HepG2 (cell line): Measurements from ENCODE around the gene C2. TPM values are rescaled to one million over a fixed set of nuclear protein-coding genes. Genes with fewer than 3 reads are reported as not detected.

ENCODE experiments used
- ATAC-seq: fragments of 200-7000 bp; cut with Tn5 transposase; 3 replicates; pipeline ENCODE4 v1.9.1; 2020; ENCODE audit warnings: mild to moderate bottlenecking, moderate library complexity
- BruUV-seq: library from RNA; stranded (reverse); fragments of 400-500 nt; replicated peaks from 2 replicates; lab custom pipeline; 2021; lab: Mats Ljungman, UMichigan
- CTCF ChIA-PET: fragments of 300-600 bp; formaldehyde crosslinking; extraction: SDS; loops from one replicate; lab custom pipeline; 2021; ENCODE audit warnings: low total read pairs, inconsistent platforms, low intra/inter-chr PET ratio; lab: Yijun Ruan, JAX
- POLR2A ChIA-PET: fragments of 350-600 bp; sonication (Branson Sonifier 250); formaldehyde crosslinking; loops from one replicate; lab custom pipeline; 2020; ENCODE audit warnings: antibody characterized with exemption, inconsistent platforms; lab: Yijun Ruan, JAX
- DNase-seq: peaks from one replicate; pipeline ENCODE4 v3.0.0-alpha.2; 2015; ENCODE audit warnings: low spot score
- FAIRE-seq: peaks from 3 replicates; lab custom pipeline; 2011; peaks lifted over from hg19 to GRCh38; lab: Jason Lieb, UNC
- H2AFZ ChIP-seq: one replicate; pipeline ENCODE4 v1.6.1; 2011; ENCODE audit warnings: low read length, inconsistent platforms
- H3K27ac ChIP-seq: fragments of 300-600 bp; 3 replicates; pipeline ENCODE4 v1.8.0; 2011; ENCODE audit warnings: mixed run types, mild to moderate bottlenecking, mixed read lengths, low read length, inconsistent platforms; ENCODE audit not compliant: insufficient read depth; ENCODE audit errors: extremely low read length
- H3K27me3 ChIP-seq, 2 experiments: fragments of 200-600 bp in 1 of 2; 2 replicates in 1 of 2; 3 replicates in 1 of 2; pipeline versions ENCODE4 v1.6.0 to v1.8.0; 2011; ENCODE audit warnings: low read length in 2 of 2, mild to moderate bottlenecking in 2 of 2, moderate library complexity in 2 of 2, inconsistent platforms in 1 of 2; ENCODE audit not compliant: insufficient read depth in 2 of 2, control insufficient read depth in 1 of 2
- H3K36me3 ChIP-seq, 2 experiments: fragments of 200-600 bp in 1 of 2; replicated peaks in 1 of 2; 2 replicates in 1 of 2; 3 replicates in 1 of 2; pipeline versions ENCODE4 v1.5.1 to v1.8.0; 2011; ENCODE audit warnings: low read length in 2 of 2, inconsistent platforms in 1 of 2; ENCODE audit not compliant: insufficient read depth in 2 of 2, control insufficient read depth in 1 of 2
- H3K4me1 ChIP-seq: 2 replicates; pipeline ENCODE4 v1.5.1; 2012; ENCODE audit warnings: low read length, inconsistent platforms; ENCODE audit not compliant: insufficient read depth
- H3K4me2 ChIP-seq: 2 replicates; pipeline ENCODE4 v1.6.0; 2011; ENCODE audit warnings: low read depth, low read length, inconsistent platforms
- H3K4me3 ChIP-seq, 3 experiments: fragments of 200-600 bp in 1 of 3; sonication (generic), shearing (Covaris generic) in 1 of 3; replicated peaks in 1 of 3; 2 replicates each; pipeline ENCODE4 v1.5.1; 2011 to 2016; ENCODE audit warnings: low read length in 3 of 3, inconsistent platforms in 2 of 3, low read depth in 2 of 3, mild to moderate bottlenecking in 2 of 3, control low read depth in 1 of 3, mixed read lengths in 1 of 3; ENCODE audit not compliant: insufficient read depth in 1 of 3
- H3K79me2 ChIP-seq: one replicate; pipeline ENCODE4 v1.6.1; 2011; ENCODE audit warnings: low read length, inconsistent platforms; ENCODE audit not compliant: insufficient read depth
- H3K9ac ChIP-seq: 2 replicates; pipeline ENCODE4 v1.6.0; 2011; ENCODE audit warnings: mild to moderate bottlenecking, low read depth, low read length, inconsistent platforms; ENCODE audit not compliant: insufficient read depth
- H3K9me3 ChIP-seq: 2 replicates; pipeline ENCODE4 v1.5.1; 2012; ENCODE audit warnings: mild to moderate bottlenecking, low read length
- H4K20me1 ChIP-seq: 2 replicates; pipeline ENCODE4 v1.6.0; 2011; ENCODE audit warnings: inconsistent platforms, mild to moderate bottlenecking, low read length, moderate library complexity; ENCODE audit not compliant: insufficient read depth
- CBX2 ChIP-seq, 2 experiments: fragments of 200-600 bp in 1 of 2; sonication (generic); formaldehyde crosslinking in 1 of 2; IDR thresholded peaks; 2 replicates each; pipeline versions ENCODE4 v1.7.0 to v1.8.1; 2018 to 2022; ENCODE audit warnings: low read depth in 2 of 2, low read length in 1 of 2, mild to moderate bottlenecking in 1 of 2, missing genetic modification reagents in 1 of 2
- MTA1 ChIP-seq: sonication (generic); formaldehyde crosslinking; IDR thresholded peaks from 2 replicates; pipeline ENCODE4 v1.4.0; 2020; ENCODE audit warnings: missing genetic modification reagents, mild to moderate bottlenecking, borderline replicate concordance
- RFXANK ChIP-seq: IDR thresholded peaks from 2 replicates; pipeline ENCODE4 v1.6.1; 2016
- RNF2 ChIP-seq: fragments of 450-650 bp; conservative IDR thresholded peaks from 2 replicates; pipeline ENCODE4 v1.6.1; 2016; ENCODE audit warnings: low read depth
- ZFY ChIP-seq: sonication (generic); formaldehyde crosslinking; IDR thresholded peaks from 2 replicates; pipeline ENCODE4 v1.4.0; 2020; ENCODE audit warnings: missing genetic modification reagents
- ZKSCAN5 ChIP-seq: sonication (generic); formaldehyde crosslinking; IDR thresholded peaks from 2 replicates; pipeline ENCODE4 v1.5.1; 2020; ENCODE audit warnings: mild to moderate bottlenecking, missing genetic modification reagents
- ZNF230 ChIP-seq: sonication (generic); formaldehyde crosslinking; IDR thresholded peaks from 2 replicates; pipeline ENCODE4 v1.4.0; 2020; ENCODE audit warnings: mild to moderate bottlenecking, missing genetic modification reagents
- ZNF292 ChIP-seq: sonication (generic); formaldehyde crosslinking; IDR thresholded peaks from 2 replicates; pipeline ENCODE4 v1.8.1; 2022; ENCODE audit warnings: mild to moderate bottlenecking, low read depth, missing genetic modification reagents, borderline replicate concordance
- ZNF772 ChIP-seq: sonication (generic); formaldehyde crosslinking; IDR thresholded peaks from 2 replicates; pipeline ENCODE4 v1.5.0; 2020; ENCODE audit warnings: mild to moderate bottlenecking, missing genetic modification reagents
- WGBS: methylation state at CpG from one replicate; pipeline ENCODE4 v1.1.6; 2017; ENCODE audit warnings: low lambda C conversion rate; 5-methylcytosine and 5-hydroxymethylcytosine counted together
- in situ Hi-C: cut with HindIII; loops from 2 replicates; pipeline ENCODE4 v1.10.0; 2017; ENCODE audit warnings: low pct_unique_long_range_greater_than_20kb; ENCODE audit not compliant: extremely low pct_ligation_motif_present
- intact Hi-C: fragments of 100-400 bp; cut with micrococcal nuclease; formaldehyde crosslinking; loops from one replicate; pipeline ENCODE4 v1.10.0; 2022; ENCODE audit not compliant: unreplicated experiment
- polyA plus RNA-seq, 8 experiments: library from polyadenylated mRNA; depleted of rRNA in 3 of 8; stranded (reverse) in 7 of 8; unstranded in 1 of 8; fragments of >200 nt; fragmentation: Illumina TruSeq in 4 of 8; extraction: Trizol in 4 of 8; gene quantifications; 2 replicates each; pipeline versions ENCODE4 v1.2.1 to v1.2.3, GENCODE V29; 2011 to 2016; ENCODE audit warnings: low read depth in 4 of 8, missing spikeins in 1 of 8, mixed read lengths in 1 of 8; ENCODE audit not compliant: insufficient read depth in 1 of 8
- total RNA-seq, 5 experiments: library from RNA; depleted of rRNA; stranded (reverse); fragments of >200 nt; fragmentation: Illumina TruSeq; extraction: Trizol; gene quantifications; 2 replicates each; pipeline ENCODE4 v1.2.3, GENCODE V29; 2016; ENCODE audit warnings: low read depth in 1 of 5
- TF ChIP-seq, protein P1 (sequence below): sonication (generic); formaldehyde crosslinking; conservative IDR thresholded peaks from 2 replicates; pipeline ENCODE4 v1.4.0; 2020; ENCODE audit warnings: mild to moderate bottlenecking, missing genetic modification reagents, moderate library complexity
- TF ChIP-seq, protein P2 (sequence below): sonication (generic); formaldehyde crosslinking; conservative IDR thresholded peaks from 2 replicates; pipeline ENCODE4 v1.8.1; 2023; ENCODE audit warnings: missing genetic modification reagents
- TF ChIP-seq, protein P3 (sequence below): IDR thresholded peaks from 2 replicates; pipeline ENCODE4 v1.6.1; 2016
- TF ChIP-seq, protein P4 (sequence below): sonication (generic); formaldehyde crosslinking; IDR thresholded peaks from 2 replicates; pipeline ENCODE4 v1.4.0; 2020; ENCODE audit warnings: missing genetic modification reagents

Gene C2
- total and polyA plus RNA-seq, 2 of the 13 experiments (the other 11 are each of a cell fraction or from before 2014, with no cell fraction given), result 165 to 307 TPM

DNA sequence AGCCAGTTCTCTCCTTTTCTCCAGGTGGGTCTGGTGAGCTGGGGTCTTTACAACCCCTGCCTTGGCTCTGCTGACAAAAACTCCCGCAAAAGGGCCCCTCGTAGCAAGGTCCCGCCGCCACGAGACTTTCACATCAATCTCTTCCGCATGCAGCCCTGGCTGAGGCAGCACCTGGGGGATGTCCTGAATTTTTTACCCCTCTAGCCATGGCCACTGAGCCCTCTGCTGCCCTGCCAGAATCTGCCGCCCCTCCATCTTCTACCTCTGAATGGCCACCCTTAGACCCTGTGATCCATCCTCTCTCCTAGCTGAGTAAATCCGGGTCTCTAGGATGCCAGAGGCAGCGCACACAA lies 17.6 kb downstream of the C2 start:
- DNase-seq (no peak), ATAC-seq (no peak), FAIRE-seq (no peak)
- ChIA-PET CTCF (no interaction called here), POLR2A (interaction anchor here (0.7 to 5.1 kb wide), 53 partner anchors 8 to 1027 kb away, joined by 3 to 151 read pairs (median 5); partner anchors contain the start of genes ABHD16A, APOM, ATF6B and C2)
- H3K4me1 ChIP-seq, result peaks cover 91% of the 10 kb centered on the region
- intact Hi-C loops, result loop anchor here (1.0 to 2.0 kb wide), 3 partner anchors 18 to 47 kb away; partner anchors contain the start of genes C2 and ZBTB12
- no peak overlapping the region for H2AFZ ChIP-seq
- peak overlapping the region in 1 of 3 experiments; percentile 27; a peak in 1 of 6 replicates for H3K4me3 ChIP-seq
- in situ Hi-C loops, result loop anchor here (5.0 kb wide), 1 partner anchor 43 kb away; the partner anchor contains the start of gene ZBTB12
- peaks cover 22% of the 10 kb centered on the region for H3K79me2 ChIP-seq
- peak overlapping the region; percentile 61 for H3K4me2 ChIP-seq
- H3K27ac ChIP-seq, result peak overlapping the region; percentile 88
- H3K9ac ChIP-seq, result peak overlapping the region; percentile 61
- H4K20me1 ChIP-seq, result no peaks in the 10 kb centered on the region
- 79% methylated on average over 9 of the region's 9 CpGs for WGBS
- H3K27me3 ChIP-seq, result no peaks in the 10 kb centered on the region; a peak in 1 of 5 replicates
- peaks cover 11 to 61% of the 10 kb centered on the region in 2 experiments for H3K36me3 ChIP-seq
- no peaks in the 10 kb centered on the region for H3K9me3 ChIP-seq
- no TSS peak for BruUV-seq
- TF ChIP-seq, protein P1, sequence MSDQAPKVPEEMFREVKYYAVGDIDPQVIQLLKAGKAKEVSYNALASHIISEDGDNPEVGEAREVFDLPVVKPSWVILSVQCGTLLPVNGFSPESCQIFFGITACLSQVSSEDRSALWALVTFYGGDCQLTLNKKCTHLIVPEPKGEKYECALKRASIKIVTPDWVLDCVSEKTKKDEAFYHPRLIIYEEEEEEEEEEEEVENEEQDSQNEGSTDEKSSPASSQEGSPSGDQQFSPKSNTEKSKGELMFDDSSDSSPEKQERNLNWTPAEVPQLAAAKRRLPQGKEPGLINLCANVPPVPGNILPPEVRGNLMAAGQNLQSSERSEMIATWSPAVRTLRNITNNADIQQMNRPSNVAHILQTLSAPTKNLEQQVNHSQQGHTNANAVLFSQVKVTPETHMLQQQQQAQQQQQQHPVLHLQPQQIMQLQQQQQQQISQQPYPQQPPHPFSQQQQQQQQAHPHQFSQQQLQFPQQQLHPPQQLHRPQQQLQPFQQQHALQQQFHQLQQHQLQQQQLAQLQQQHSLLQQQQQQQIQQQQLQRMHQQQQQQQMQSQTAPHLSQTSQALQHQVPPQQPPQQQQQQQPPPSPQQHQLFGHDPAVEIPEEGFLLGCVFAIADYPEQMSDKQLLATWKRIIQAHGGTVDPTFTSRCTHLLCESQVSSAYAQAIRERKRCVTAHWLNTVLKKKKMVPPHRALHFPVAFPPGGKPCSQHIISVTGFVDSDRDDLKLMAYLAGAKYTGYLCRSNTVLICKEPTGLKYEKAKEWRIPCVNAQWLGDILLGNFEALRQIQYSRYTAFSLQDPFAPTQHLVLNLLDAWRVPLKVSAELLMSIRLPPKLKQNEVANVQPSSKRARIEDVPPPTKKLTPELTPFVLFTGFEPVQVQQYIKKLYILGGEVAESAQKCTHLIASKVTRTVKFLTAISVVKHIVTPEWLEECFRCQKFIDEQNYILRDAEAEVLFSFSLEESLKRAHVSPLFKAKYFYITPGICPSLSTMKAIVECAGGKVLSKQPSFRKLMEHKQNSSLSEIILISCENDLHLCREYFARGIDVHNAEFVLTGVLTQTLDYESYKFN (CRISPR knock-in tag), result no peak
- 0 out of 2 replicates have a peak, but pooled peaks have one; percentile 22 for TF ChIP-seq ZNF292 (CRISPR knock-in tag)
- TF ChIP-seq, protein P2, sequence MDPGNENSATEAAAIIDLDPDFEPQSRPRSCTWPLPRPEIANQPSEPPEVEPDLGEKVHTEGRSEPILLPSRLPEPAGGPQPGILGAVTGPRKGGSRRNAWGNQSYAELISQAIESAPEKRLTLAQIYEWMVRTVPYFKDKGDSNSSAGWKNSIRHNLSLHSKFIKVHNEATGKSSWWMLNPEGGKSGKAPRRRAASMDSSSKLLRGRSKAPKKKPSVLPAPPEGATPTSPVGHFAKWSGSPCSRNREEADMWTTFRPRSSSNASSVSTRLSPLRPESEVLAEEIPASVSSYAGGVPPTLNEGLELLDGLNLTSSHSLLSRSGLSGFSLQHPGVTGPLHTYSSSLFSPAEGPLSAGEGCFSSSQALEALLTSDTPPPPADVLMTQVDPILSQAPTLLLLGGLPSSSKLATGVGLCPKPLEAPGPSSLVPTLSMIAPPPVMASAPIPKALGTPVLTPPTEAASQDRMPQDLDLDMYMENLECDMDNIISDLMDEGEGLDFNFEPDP (CRISPR knock-in tag), result no peak
- 0 out of 2 replicates have a peak, but pooled peaks have one; percentile 3 for TF ChIP-seq ZFY
- TF ChIP-seq, protein P3, sequence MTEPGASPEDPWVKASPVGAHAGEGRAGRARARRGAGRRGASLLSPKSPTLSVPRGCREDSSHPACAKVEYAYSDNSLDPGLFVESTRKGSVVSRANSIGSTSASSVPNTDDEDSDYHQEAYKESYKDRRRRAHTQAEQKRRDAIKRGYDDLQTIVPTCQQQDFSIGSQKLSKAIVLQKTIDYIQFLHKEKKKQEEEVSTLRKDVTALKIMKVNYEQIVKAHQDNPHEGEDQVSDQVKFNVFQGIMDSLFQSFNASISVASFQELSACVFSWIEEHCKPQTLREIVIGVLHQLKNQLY (CRISPR knock-in tag), result no peak
- TF ChIP-seq ZNF230 (CRISPR knock-in tag), result no peak
- no peak for TF ChIP-seq RNF2
- no peak for TF ChIP-seq CBX2 (IDR thresholded peaks at IDR 0.05; ENCODE audit: low read depth, low read length)
- no peak for TF ChIP-seq CBX2 (CRISPR knock-in tag; IDR thresholded peaks at IDR 0.05; ENCODE audit: low read depth)
- TF ChIP-seq, protein P4, sequence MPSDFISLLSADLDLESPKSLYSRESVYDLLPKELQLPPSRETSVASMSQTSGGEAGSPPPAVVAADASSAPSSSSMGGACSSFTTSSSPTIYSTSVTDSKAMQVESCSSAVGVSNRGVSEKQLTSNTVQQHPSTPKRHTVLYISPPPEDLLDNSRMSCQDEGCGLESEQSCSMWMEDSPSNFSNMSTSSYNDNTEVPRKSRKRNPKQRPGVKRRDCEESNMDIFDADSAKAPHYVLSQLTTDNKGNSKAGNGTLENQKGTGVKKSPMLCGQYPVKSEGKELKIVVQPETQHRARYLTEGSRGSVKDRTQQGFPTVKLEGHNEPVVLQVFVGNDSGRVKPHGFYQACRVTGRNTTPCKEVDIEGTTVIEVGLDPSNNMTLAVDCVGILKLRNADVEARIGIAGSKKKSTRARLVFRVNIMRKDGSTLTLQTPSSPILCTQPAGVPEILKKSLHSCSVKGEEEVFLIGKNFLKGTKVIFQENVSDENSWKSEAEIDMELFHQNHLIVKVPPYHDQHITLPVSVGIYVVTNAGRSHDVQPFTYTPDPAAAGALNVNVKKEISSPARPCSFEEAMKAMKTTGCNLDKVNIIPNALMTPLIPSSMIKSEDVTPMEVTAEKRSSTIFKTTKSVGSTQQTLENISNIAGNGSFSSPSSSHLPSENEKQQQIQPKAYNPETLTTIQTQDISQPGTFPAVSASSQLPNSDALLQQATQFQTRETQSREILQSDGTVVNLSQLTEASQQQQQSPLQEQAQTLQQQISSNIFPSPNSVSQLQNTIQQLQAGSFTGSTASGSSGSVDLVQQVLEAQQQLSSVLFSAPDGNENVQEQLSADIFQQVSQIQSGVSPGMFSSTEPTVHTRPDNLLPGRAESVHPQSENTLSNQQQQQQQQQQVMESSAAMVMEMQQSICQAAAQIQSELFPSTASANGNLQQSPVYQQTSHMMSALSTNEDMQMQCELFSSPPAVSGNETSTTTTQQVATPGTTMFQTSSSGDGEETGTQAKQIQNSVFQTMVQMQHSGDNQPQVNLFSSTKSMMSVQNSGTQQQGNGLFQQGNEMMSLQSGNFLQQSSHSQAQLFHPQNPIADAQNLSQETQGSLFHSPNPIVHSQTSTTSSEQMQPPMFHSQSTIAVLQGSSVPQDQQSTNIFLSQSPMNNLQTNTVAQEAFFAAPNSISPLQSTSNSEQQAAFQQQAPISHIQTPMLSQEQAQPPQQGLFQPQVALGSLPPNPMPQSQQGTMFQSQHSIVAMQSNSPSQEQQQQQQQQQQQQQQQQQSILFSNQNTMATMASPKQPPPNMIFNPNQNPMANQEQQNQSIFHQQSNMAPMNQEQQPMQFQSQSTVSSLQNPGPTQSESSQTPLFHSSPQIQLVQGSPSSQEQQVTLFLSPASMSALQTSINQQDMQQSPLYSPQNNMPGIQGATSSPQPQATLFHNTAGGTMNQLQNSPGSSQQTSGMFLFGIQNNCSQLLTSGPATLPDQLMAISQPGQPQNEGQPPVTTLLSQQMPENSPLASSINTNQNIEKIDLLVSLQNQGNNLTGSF, result 0 out of 2 replicates have a peak, but pooled peaks have one; percentile 23
- TF ChIP-seq MTA1 (CRISPR knock-in tag), result no peak
- no peak for TF ChIP-seq ZNF772
- no peak for TF ChIP-seq RFXANK (CRISPR knock-in tag)
- TF ChIP-seq ZKSCAN5 (CRISPR knock-in tag), result peak; percentile 7; the same call in 1 of the 2 replicates
